Activated CD4-positive, CD25-positive, alpha-beta regulatory T cell treated with anti-CD3 and anti-CD28 coated beads, Interleukin-2, amount 50 U/mL, for 16 hours (primary cell): ENCODE results near the gene KLHL41.

Experiments
- DNase-seq: peaks from one replicate; pipeline ENCODE4 v3.0.0-alpha.2; 2020; ENCODE audit warnings: low read depth, low spot score

KLHL41 gene

GRCh38 chr2:169509298-169509885 is at the start of gene KLHL41:
KLHL41 (plus strand) TSS chr2:169509702; CDS start chr2:169509779, 77 bp downstream.
- no peak for DNase-seq

- no peak for DNase-seq
Observed at GRCh38 chr2:169461143-169461542, 48.4 kb upstream of the KLHL41 start.

GRCh38 chr2:169462896-169463695 is 46.4 kb upstream of the KLHL41 start:
- DNase-seq: no peak

GRCh38 chr2:169464466-169464865 is 45.0 kb upstream of the KLHL41 start:
- DNase-seq: no peak

- no peak for DNase-seq
Observed at GRCh38 chr2:169464882-169465281, 44.6 kb upstream of the KLHL41 start.

GRCh38 chr2:169468841-169469240 is 40.7 kb upstream of the KLHL41 start:
- no peak for DNase-seq

- DNase-seq: no peak
Observed at GRCh38 chr2:169469952-169470572, 39.4 kb upstream of the KLHL41 start.

- DNase-seq: no peak
Observed at GRCh38 chr2:169472249-169472648, 37.3 kb upstream of the KLHL41 start.

GRCh38 chr2:169476459-169476858 is 33.0 kb upstream of the KLHL41 start:
- DNase-seq: no peak

GRCh38 chr2:169478339-169478738 is 31.2 kb upstream of the KLHL41 start:
- DNase-seq: no peak

GRCh38 chr2:169478745-169479256 is 30.7 kb upstream of the KLHL41 start:
- no peak for DNase-seq

- peak; percentile 33 for DNase-seq
Observed at GRCh38 chr2:169479257-169480078, 30.0 kb upstream of the KLHL41 start, which contains the start of gene BBS5. BBS5 (plus strand) TSS chr2:169479494; CDS start chr2:169479554, 60 bp downstream.

GRCh38 chr2:169480079-169480465 is 29.4 kb upstream of the KLHL41 start:
- no peak for DNase-seq

GRCh38 chr2:169485650-169486138 is 23.8 kb upstream of the KLHL41 start:
- no peak for DNase-seq

- no peak for DNase-seq
Observed at GRCh38 chr2:169486487-169486886, 23.0 kb upstream of the KLHL41 start.

- DNase-seq: no peak
Observed at GRCh38 chr2:169490834-169491233, 18.7 kb upstream of the KLHL41 start.

- no peak for DNase-seq
Observed at GRCh38 chr2:169491378-169491777, 18.1 kb upstream of the KLHL41 start.

GRCh38 chr2:169493360-169493759 is 16.1 kb upstream of the KLHL41 start:
- no peak for DNase-seq

- DNase-seq: no peak
Observed at GRCh38 chr2:169495310-169495928, 14.1 kb upstream of the KLHL41 start.

- DNase-seq: no peak
Observed at GRCh38 chr2:169504651-169505050, 4.9 kb upstream of the KLHL41 start.

GRCh38 chr2:169507698-169508097 is 1.8 kb upstream of the KLHL41 start:
- no peak for DNase-seq
